Smooth muscle cell (in vitro differentiated cells): ENCODE data around the gene PTPRM. TPM values are rescaled to one million over a fixed set of nuclear protein-coding genes. Genes with fewer than 3 reads are reported as not detected.

Source experiments
- DNase-seq: peaks from one replicate; lab custom pipeline; 2025; ENCODE audit not compliant: unreplicated experiment; lab: John Stamatoyannopoulos, UW
- H2AFZ ChIP-seq: fragments of 200-600 bp; sonication (generic); 2 replicates; pipeline ENCODE4 v1.6.0; 2016; ENCODE audit warnings: antibody characterized with exemption, low read depth, mild to moderate bottlenecking
- H3F3A ChIP-seq: fragments of 200-600 bp; sonication (generic); 2 replicates; pipeline ENCODE4 v1.6.0; 2017; ENCODE audit warnings: antibody characterized with exemption, low read depth
- H3K27ac ChIP-seq: fragments of 200-600 bp; sonication (generic); 2 replicates; pipeline ENCODE4 v1.5.1; 2016; ENCODE audit warnings: low read depth, mild to moderate bottlenecking
- H3K27me3 ChIP-seq: fragments of 200-600 bp; sonication (generic); 2 replicates; pipeline ENCODE4 v1.6.1; 2016; ENCODE audit warnings: low read depth, mild to moderate bottlenecking
- H3K36me3 ChIP-seq: fragments of 200-600 bp; sonication (generic); 2 replicates; pipeline ENCODE4 v1.5.1; 2016; ENCODE audit warnings: low read depth
- H3K4me1 ChIP-seq: fragments of 200-600 bp; sonication (generic); 2 replicates; pipeline ENCODE4 v1.5.1; 2016; ENCODE audit warnings: low read depth
- H3K4me2 ChIP-seq: fragments of 200-600 bp; sonication (generic); 2 replicates; pipeline ENCODE4 v1.6.0; 2016; ENCODE audit warnings: mild to moderate bottlenecking
- H3K4me3 ChIP-seq: fragments of 200-600 bp; sonication (generic); 2 replicates; pipeline ENCODE4 v1.5.1; 2016; ENCODE audit warnings: mild to moderate bottlenecking
- H3K79me2 ChIP-seq: fragments of 200-600 bp; sonication (generic); 2 replicates; pipeline ENCODE4 v1.6.0; 2016; ENCODE audit warnings: low read depth, mild to moderate bottlenecking
- H3K9ac ChIP-seq: fragments of 200-600 bp; sonication (generic); 2 replicates; pipeline ENCODE4 v1.6.0; 2016; ENCODE audit warnings: low read depth
- H3K9me3 ChIP-seq: fragments of 200-600 bp; sonication (generic); replicated peaks from 2 replicates; pipeline ENCODE4 v1.5.1; 2016; ENCODE audit warnings: low read depth
- H4K20me1 ChIP-seq: fragments of 200-600 bp; sonication (generic); 2 replicates; pipeline ENCODE4 v1.6.0; 2016; ENCODE audit warnings: low read depth
- WGBS: methylation state at CpG from one replicate; pipeline ENCODE4 v1.1.7; 2016; ENCODE audit warnings: low lambda C conversion rate; 5-methylcytosine and 5-hydroxymethylcytosine counted together
- polyA plus RNA-seq: library from polyadenylated mRNA; unstranded; fragments of >200 nt; fragmentation: Nextera tagmentation; extraction: Ambion mirVana; gene quantifications from 2 replicates; pipeline ENCODE4 v1.2.1, GENCODE V29; 2016
- total RNA-seq: library from RNA; depleted of rRNA; stranded (reverse); fragments of >200 nt; gene quantifications from 2 replicates; pipeline ENCODE4 v1.2.3, GENCODE V29; 2014
- TF ChIP-seq, protein P1 (sequence below): fragments of 200-600 bp; sonication (generic); IDR thresholded peaks from 2 replicates; pipeline ENCODE4 v1.5.1; 2017; ENCODE audit warnings: borderline replicate concordance, mild to moderate bottlenecking, antibody characterized with exemption; ENCODE audit not compliant: insufficient read depth, poor library complexity, severe bottlenecking

PTPRM gene
- total and polyA plus RNA-seq, 2 experiments from 2014 or later: 57.5 to 115 TPM

DNA sequence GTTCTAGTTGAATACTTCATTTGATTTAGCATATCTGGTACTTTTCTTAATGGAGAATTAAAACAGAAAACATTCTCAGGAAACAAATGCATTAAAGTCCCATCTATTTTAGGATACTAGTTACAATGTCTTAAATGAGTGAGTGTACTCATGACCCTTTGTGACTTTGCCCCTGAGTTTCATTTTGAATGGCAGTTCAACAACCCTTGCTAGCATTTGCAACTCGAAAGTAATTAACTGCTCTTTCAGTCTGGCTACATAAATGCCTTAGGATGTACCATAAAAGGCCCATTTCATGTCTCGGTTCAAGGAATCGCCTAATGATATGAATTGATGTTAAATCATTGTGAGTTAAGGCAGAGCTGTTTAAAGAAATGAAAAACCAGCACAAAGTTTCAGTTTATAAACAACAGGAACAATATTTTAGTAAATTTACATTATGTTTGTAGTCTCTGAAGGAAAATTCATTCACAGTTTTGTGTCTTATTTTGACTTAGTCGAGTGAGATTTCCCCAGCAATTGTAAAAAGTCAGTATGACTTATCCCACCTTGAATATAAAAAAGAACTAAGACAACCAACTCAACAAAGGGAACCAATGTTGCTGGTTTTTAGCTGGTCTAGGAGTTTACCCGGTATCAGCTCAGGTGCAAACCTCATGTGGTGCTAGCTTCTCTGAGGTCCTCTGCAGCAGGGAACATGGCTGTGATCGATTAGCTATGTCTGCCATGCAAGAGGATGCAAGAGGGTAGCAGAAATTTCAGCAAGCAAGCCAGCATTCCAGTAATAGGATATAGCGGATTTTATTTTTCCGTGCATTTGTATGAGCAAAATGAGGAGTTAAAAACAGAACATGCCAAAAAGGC is 386.2 kb downstream of the PTPRM start:
- Histone ChIP-seq H4K20me1 (no peaks in the 10 kb centered on the region), H2AFZ (no peak overlapping the region), H3K9me3 (no peaks in the 10 kb centered on the region), H3K27ac (no peak overlapping the region), H3F3A (no peaks in the 10 kb centered on the region), H3K36me3 (no peaks in the 10 kb centered on the region), H3K9ac (no peak overlapping the region), H3K4me2 (no peak overlapping the region), H3K4me3 (no peak overlapping the region), H3K79me2 (peaks cover 3% of the 10 kb centered on the region), H3K4me1 (no peaks in the 10 kb centered on the region), H3K27me3 (no peaks in the 10 kb centered on the region)
- 90% methylated on average over 8 of the region's 8 CpGs for WGBS
- no peak for DNase-seq
- TF ChIP-seq, protein P1, sequence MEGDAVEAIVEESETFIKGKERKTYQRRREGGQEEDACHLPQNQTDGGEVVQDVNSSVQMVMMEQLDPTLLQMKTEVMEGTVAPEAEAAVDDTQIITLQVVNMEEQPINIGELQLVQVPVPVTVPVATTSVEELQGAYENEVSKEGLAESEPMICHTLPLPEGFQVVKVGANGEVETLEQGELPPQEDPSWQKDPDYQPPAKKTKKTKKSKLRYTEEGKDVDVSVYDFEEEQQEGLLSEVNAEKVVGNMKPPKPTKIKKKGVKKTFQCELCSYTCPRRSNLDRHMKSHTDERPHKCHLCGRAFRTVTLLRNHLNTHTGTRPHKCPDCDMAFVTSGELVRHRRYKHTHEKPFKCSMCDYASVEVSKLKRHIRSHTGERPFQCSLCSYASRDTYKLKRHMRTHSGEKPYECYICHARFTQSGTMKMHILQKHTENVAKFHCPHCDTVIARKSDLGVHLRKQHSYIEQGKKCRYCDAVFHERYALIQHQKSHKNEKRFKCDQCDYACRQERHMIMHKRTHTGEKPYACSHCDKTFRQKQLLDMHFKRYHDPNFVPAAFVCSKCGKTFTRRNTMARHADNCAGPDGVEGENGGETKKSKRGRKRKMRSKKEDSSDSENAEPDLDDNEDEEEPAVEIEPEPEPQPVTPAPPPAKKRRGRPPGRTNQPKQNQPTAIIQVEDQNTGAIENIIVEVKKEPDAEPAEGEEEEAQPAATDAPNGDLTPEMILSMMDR: no peak

DNA sequence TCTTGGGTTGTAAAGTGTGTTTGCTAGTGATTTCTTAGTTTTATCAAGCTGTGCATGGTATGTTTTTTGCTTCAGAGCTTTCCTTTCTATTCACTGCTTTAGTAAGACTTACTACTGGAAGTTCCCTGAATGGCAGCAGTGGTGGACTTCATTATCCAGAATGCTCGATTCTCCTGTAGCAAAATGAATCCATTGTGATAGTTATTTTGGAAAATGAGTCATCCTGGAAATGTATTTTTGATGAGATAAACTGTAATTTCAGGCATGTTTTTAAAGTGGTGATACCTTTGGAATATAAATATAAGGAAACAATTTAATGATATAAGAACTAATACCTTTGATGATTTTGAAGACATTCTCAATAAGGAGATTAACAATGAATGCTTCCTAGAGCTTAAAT is 387.1 kb downstream of the PTPRM start:
- TF ChIP-seq, protein P1: no peak
- H3F3A ChIP-seq: no peaks in the 10 kb centered on the region
- H3K4me3 ChIP-seq: no peak overlapping the region
- peak overlapping the region; percentile 40 for H3K27ac ChIP-seq
- WGBS: 30% methylated on average over 1 of the region's 1 CpG
- peaks cover 4% of the 10 kb centered on the region for H4K20me1 ChIP-seq
- H3K79me2 ChIP-seq: peaks cover 3% of the 10 kb centered on the region
- no peaks in the 10 kb centered on the region for H3K9me3 ChIP-seq
- no peak overlapping the region for H2AFZ ChIP-seq
- H3K4me2 ChIP-seq: peak overlapping the region; percentile 13
- H3K9ac ChIP-seq: no peak overlapping the region
- H3K36me3 ChIP-seq: no peaks in the 10 kb centered on the region
- no peaks in the 10 kb centered on the region for H3K27me3 ChIP-seq
- no peak for DNase-seq
- H3K4me1 ChIP-seq: no peaks in the 10 kb centered on the region

DNA sequence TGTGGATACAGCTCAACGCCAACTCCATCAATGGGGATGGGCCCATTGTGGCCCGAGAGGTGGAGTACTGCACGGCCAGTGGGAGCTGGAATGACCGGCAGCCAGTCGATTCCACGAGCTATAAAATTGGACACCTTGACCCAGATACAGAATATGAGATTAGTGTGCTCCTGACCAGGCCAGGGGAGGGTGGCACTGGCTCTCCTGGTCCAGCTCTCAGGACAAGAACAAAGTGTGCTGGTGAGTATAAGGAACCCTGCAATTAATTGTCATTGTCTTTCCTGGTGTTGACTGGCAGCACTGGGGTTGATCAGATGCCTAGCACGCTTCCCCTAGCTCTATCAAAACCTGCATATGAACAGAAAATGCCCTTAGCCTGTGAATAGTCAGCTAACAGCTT is 388.1 kb downstream of the PTPRM start:
- Histone ChIP-seq H3K27ac (no peak overlapping the region), H3K36me3 (no peaks in the 10 kb centered on the region), H3K9ac (no peak overlapping the region), H3K4me3 (no peak overlapping the region), H3K9me3 (no peaks in the 10 kb centered on the region), H3K27me3 (no peaks in the 10 kb centered on the region), H3K4me1 (no peaks in the 10 kb centered on the region), H4K20me1 (peaks cover 5% of the 10 kb centered on the region), H3K4me2 (no peak overlapping the region), H3F3A (no peaks in the 10 kb centered on the region), H2AFZ (no peak overlapping the region), H3K79me2 (peaks cover 3% of the 10 kb centered on the region)
- WGBS: over 99% methylated on average over 7 of the region's 7 CpGs
- DNase-seq: no peak
- TF ChIP-seq, protein P1: no peak

DNA sequence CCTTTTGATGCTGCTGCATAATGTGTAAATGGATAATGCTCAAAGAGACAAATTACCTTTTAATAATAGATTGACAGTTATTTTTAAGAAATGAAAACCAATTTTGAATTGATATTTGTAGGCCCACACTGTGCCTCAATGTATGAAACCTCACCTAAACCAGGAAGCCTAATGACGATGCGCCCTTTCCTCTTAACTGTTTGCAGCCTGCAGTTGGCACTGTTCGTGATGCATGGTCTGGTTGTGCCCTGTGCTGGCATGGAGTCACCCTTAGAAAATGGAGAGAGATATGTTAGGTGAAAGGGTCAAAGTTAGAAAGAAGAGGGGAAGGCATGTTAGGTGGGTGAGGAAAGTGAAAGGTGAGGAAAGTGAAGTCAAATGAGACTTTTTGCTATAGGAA is 390.2 kb downstream of the PTPRM start:
- Histone ChIP-seq H3K9ac (no peak overlapping the region), H3K4me3 (no peak overlapping the region), H3K36me3 (no peaks in the 10 kb centered on the region), H3K9me3 (no peaks in the 10 kb centered on the region), H3K27me3 (no peaks in the 10 kb centered on the region), H3F3A (no peaks in the 10 kb centered on the region), H2AFZ (no peak overlapping the region), H3K4me2 (no peak overlapping the region), H3K27ac (no peak overlapping the region), H4K20me1 (peaks cover 18% of the 10 kb centered on the region), H3K4me1 (no peaks in the 10 kb centered on the region), H3K79me2 (peaks cover 6% of the 10 kb centered on the region)
- no peak for DNase-seq
- 97% methylated on average over 3 of the region's 3 CpGs for WGBS
- TF ChIP-seq, protein P1: no peak
